ENCODE measurements around the gene GLIS1. TPM values are rescaled to one million over a fixed set of nuclear protein-coding genes. Genes with fewer than 3 reads are reported as not detected.

The GLIS1 gene
- total RNA-seq (0.05 TPM), polyA plus RNA-seq (0.59 TPM)
- long read RNA-seq, donor 1, result 0 reads
- long read RNA-seq, donor 2, result 0 reads
- long read RNA-seq, donor 3, result 0 reads
- long read RNA-seq, donor 4, result 0 reads
- long read RNA-seq, donor 5, result 0 reads
- long read RNA-seq, donor 6, result 0 reads
- long read RNA-seq, donor 7, result 0 reads
- long read RNA-seq, donor 8, result 0 reads
- long read RNA-seq, donor 9, result 0 reads
- long read RNA-seq, donor 10, result 0 reads

DNA sequence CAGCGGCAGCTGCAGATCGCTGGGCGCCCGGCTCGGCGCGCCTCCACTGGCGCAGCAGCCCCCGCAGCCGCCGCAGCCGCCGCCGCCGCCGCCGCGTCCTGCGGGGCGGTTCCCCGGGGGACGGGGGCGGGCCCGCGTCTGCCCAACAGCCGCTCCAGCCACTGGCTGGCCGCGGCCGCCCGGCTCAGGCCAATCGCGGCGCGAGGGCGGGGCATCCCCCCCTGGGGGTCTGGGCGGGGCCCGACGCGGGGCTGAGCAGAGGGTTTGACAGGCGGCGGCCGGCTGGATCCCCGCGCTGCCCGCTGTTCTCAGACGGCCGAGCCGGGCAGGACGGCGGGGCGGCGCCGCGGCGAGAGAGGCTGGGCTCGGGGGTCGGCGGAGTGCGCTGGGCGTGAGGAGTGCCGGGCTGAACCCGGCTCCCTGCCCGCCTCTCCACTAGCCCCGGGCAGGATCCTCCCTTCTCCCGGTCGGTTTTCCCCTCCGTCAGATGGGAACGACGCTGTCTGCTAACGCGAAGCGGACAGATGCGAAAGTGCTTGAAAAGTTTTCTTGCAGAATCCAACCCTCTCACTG lies at the start of gene GLIS1:
TSS of gene GLIS1 (minus strand) at position 56 of the 573 bp plus-strand sequence. CDS start 1,100 bp downstream, outside the sequence.
- no peaks in the 10 kb centered on the region for H3K36me3 ChIP-seq (ENCODE audit: control insufficient read depth in 2 of 2, insufficient read depth in 2 of 2, low read length in 1 of 2)
- H3K4me1 ChIP-seq (ENCODE audit: control insufficient read depth in 2 of 2, insufficient read depth in 2 of 2, low read length in 2 of 2), result peaks cover 10 to 11% of the 10 kb centered on the region in 2 donors
- H3K27ac ChIP-seq (ENCODE audit: low read depth in 1 of 2, low read length in 1 of 2), result no peak within 1 kb of the TSS
- H3K9me3 ChIP-seq (ENCODE audit: control insufficient read depth in 2 of 2, insufficient read depth in 1 of 2, low read length in 1 of 2), result no peaks in the 10 kb centered on the region
- peak within 1 kb of the TSS in 1 of 2 donors; percentile 54 for H3K4me3 ChIP-seq (ENCODE audit: low read length in 2 of 2)
- under 1% methylated on average over 73 of the region's 73 CpGs for WGBS
- peaks cover 61 to 78% of the 10 kb centered on the region in 2 donors for H3K27me3 ChIP-seq (ENCODE audit: control insufficient read depth in 2 of 2, insufficient read depth in 1 of 2, low read length in 1 of 2)
- DNase-seq (ENCODE audit: low read depth in 6 of 9, low spot score in 9 of 9), result peak in 8 of 9 donors; percentile 11 to 74 (median 44)

GRCh38 chr1:53787655-53788054 lies 48.7 kb upstream of the GLIS1 start:
- Histone ChIP-seq H3K36me3 (ENCODE audit: control insufficient read depth in 2 of 2, insufficient read depth in 2 of 2, low read length in 1 of 2) (peaks cover 23 to 45% of the 10 kb centered on the region in 2 donors), H3K27ac (ENCODE audit: low read depth in 1 of 2, low read length in 1 of 2) (no peak overlapping the region), H3K4me1 (ENCODE audit: control insufficient read depth in 2 of 2, insufficient read depth in 2 of 2, low read length in 2 of 2) (no peaks in the 10 kb centered on the region), H3K9me3 (ENCODE audit: control insufficient read depth in 2 of 2, insufficient read depth in 1 of 2, low read length in 1 of 2) (no peaks in the 10 kb centered on the region), H3K4me3 (ENCODE audit: low read length in 2 of 2) (no peak overlapping the region), H3K27me3 (ENCODE audit: control insufficient read depth in 2 of 2, insufficient read depth in 1 of 2, low read length in 1 of 2) (no peaks in the 10 kb centered on the region)
- 97% methylated on average over 3 of the region's 3 CpGs for WGBS
- DNase-seq (ENCODE audit: low read depth in 6 of 9, low spot score in 9 of 9), result no peak

DNA sequence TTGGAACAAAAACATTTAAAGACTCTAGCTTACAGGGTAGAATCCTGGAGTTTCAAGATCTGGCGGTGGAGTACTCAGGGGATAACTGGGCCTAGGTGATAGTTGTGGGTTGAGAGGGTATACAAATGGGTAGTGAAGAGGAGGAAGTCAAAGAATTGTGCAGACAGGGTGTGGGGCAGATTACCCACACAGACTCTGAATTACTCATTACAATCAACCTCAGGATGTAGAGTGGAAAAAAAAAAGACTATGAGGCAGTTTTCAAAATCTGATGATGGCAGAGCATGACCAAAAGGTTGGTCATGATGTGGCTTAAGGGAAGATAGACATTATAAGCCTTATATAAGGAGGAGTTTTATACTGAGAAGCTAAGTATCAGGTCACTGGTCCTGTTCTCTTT lies 44.1 kb upstream of the GLIS1 start:
- Histone ChIP-seq H3K9me3 (ENCODE audit: control insufficient read depth in 2 of 2, insufficient read depth in 1 of 2, low read length in 1 of 2) (no peaks in the 10 kb centered on the region), H3K36me3 (ENCODE audit: control insufficient read depth in 2 of 2, insufficient read depth in 2 of 2, low read length in 1 of 2) (peaks cover 17 to 49% of the 10 kb centered on the region in 2 donors), H3K4me1 (ENCODE audit: control insufficient read depth in 2 of 2, insufficient read depth in 2 of 2, low read length in 2 of 2) (no peaks in the 10 kb centered on the region), H3K4me3 (ENCODE audit: low read length in 2 of 2) (no peak overlapping the region), H3K27me3 (ENCODE audit: control insufficient read depth in 2 of 2, insufficient read depth in 1 of 2, low read length in 1 of 2) (no peaks in the 10 kb centered on the region), H3K27ac (ENCODE audit: low read depth in 1 of 2, low read length in 1 of 2) (no peak overlapping the region)
- WGBS, result 92% methylated on average over 1 of the region's 1 CpG
- no peak for DNase-seq (ENCODE audit: low read depth in 6 of 9, low spot score in 9 of 9)

GRCh38 chr1:53781654-53782053 lies 42.7 kb upstream of the GLIS1 start:
- Histone ChIP-seq H3K27ac (ENCODE audit: low read depth in 1 of 2, low read length in 1 of 2) (no peak overlapping the region), H3K27me3 (ENCODE audit: control insufficient read depth in 2 of 2, insufficient read depth in 1 of 2, low read length in 1 of 2) (no peaks in the 10 kb centered on the region), H3K36me3 (ENCODE audit: control insufficient read depth in 2 of 2, insufficient read depth in 2 of 2, low read length in 1 of 2) (peaks cover 16 to 50% of the 10 kb centered on the region in 2 donors), H3K4me1 (ENCODE audit: control insufficient read depth in 2 of 2, insufficient read depth in 2 of 2, low read length in 2 of 2) (no peaks in the 10 kb centered on the region), H3K4me3 (ENCODE audit: low read length in 2 of 2) (no peak overlapping the region), H3K9me3 (ENCODE audit: control insufficient read depth in 2 of 2, insufficient read depth in 1 of 2, low read length in 1 of 2) (no peaks in the 10 kb centered on the region)
- no peak for DNase-seq (ENCODE audit: low read depth in 6 of 9, low spot score in 9 of 9)
- 98% methylated on average over 3 of the region's 3 CpGs for WGBS

DNA sequence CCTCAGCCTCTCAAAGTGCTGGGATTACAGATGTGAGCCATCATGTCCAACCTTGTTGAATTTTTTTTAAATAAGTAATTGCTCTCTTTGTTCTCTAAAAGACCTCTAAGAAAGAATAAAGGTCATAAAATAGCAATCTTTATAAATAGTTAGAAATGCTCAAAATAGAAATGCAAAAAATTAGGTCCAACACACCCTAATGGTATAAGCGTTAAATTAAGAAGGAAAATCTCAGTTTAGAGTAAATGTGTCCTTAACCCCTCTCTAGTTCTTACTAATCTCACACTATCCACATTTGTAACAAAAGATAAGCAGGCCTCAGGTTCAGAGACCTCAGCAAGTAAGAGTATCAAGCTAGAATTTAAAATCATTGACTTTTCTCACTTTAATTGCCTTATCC lies 38.3 kb upstream of the GLIS1 start:
- WGBS, result 96% methylated on average over 1 of the region's 1 CpG
- peaks cover 7 to 31% of the 10 kb centered on the region in 2 donors for H3K36me3 ChIP-seq (ENCODE audit: control insufficient read depth in 2 of 2, insufficient read depth in 2 of 2, low read length in 1 of 2)

GRCh38 chr1:53771648-53772047 lies 32.7 kb upstream of the GLIS1 start:
- no peaks in the 10 kb centered on the region for H3K4me1 ChIP-seq (ENCODE audit: control insufficient read depth in 2 of 2, insufficient read depth in 2 of 2, low read length in 2 of 2)
- no peak for DNase-seq (ENCODE audit: low read depth in 6 of 9, low spot score in 9 of 9)
- H3K27ac ChIP-seq (ENCODE audit: low read depth in 1 of 2, low read length in 1 of 2), result no peak overlapping the region
- no peak overlapping the region for H3K4me3 ChIP-seq (ENCODE audit: low read length in 2 of 2)
- peaks cover 3 to 30% of the 10 kb centered on the region in 2 donors for H3K36me3 ChIP-seq (ENCODE audit: control insufficient read depth in 2 of 2, insufficient read depth in 2 of 2, low read length in 1 of 2)
- H3K9me3 ChIP-seq (ENCODE audit: control insufficient read depth in 2 of 2, insufficient read depth in 1 of 2, low read length in 1 of 2), result no peaks in the 10 kb centered on the region
- no peaks in the 10 kb centered on the region for H3K27me3 ChIP-seq (ENCODE audit: control insufficient read depth in 2 of 2, insufficient read depth in 1 of 2, low read length in 1 of 2)
- WGBS, result 96% methylated on average over 2 of the region's 2 CpGs

More for the DNA sequence above, 38.3 kb upstream of the GLIS1 start:
- Histone ChIP-seq H3K4me1 (ENCODE audit: control insufficient read depth in 2 of 2, insufficient read depth in 2 of 2, low read length in 2 of 2) (no peaks in the 10 kb centered on the region), H3K9me3 (ENCODE audit: control insufficient read depth in 2 of 2, insufficient read depth in 1 of 2, low read length in 1 of 2) (no peaks in the 10 kb centered on the region), H3K4me3 (ENCODE audit: low read length in 2 of 2) (no peak overlapping the region), H3K27me3 (ENCODE audit: control insufficient read depth in 2 of 2, insufficient read depth in 1 of 2, low read length in 1 of 2) (no peaks in the 10 kb centered on the region), H3K27ac (ENCODE audit: low read depth in 1 of 2, low read length in 1 of 2) (no peak overlapping the region)
- DNase-seq (ENCODE audit: low read depth in 6 of 9, low spot score in 9 of 9), result no peak

- no peak overlapping the region for H3K27ac ChIP-seq (ENCODE audit: low read depth in 1 of 2, low read length in 1 of 2)
- no peaks in the 10 kb centered on the region for H3K27me3 ChIP-seq (ENCODE audit: control insufficient read depth in 2 of 2, insufficient read depth in 1 of 2, low read length in 1 of 2)
- no peak overlapping the region for H3K4me3 ChIP-seq (ENCODE audit: low read length in 2 of 2)
- 99% methylated on average over 1 of the region's 1 CpG for WGBS
- no peaks in the 10 kb centered on the region for H3K4me1 ChIP-seq (ENCODE audit: control insufficient read depth in 2 of 2, insufficient read depth in 2 of 2, low read length in 2 of 2)
- no peak for DNase-seq (ENCODE audit: low read depth in 6 of 9, low spot score in 9 of 9)
- H3K36me3 ChIP-seq (ENCODE audit: control insufficient read depth in 2 of 2, insufficient read depth in 2 of 2, low read length in 1 of 2), result peaks cover 3 to 33% of the 10 kb centered on the region in 2 donors
- no peaks in the 10 kb centered on the region for H3K9me3 ChIP-seq (ENCODE audit: control insufficient read depth in 2 of 2, insufficient read depth in 1 of 2, low read length in 1 of 2)
These were observed 30.8 kb upstream of the GLIS1 start for GRCh38 chr1:53769780-53770179.

DNA sequence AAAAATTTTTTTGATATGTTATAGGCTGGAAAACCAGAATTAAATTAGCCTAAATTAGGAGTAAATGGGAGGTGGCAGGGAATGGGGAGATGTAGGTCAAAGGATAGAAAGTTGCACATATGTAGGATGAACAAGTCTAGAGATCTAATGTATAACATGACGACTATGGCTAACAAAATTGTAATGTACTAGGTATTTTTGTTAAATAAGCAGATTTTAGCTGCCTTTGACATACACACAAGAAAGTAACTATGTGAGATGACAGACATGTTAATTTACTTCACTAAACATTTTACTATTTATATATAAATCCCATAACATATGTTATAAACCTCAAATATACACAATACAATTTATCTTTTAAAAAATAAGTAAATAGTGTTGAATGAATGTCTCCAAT lies 30.2 kb upstream of the GLIS1 start:
- Histone ChIP-seq H3K9me3 (ENCODE audit: control insufficient read depth in 2 of 2, insufficient read depth in 1 of 2, low read length in 1 of 2) (no peaks in the 10 kb centered on the region), H3K36me3 (ENCODE audit: control insufficient read depth in 2 of 2, insufficient read depth in 2 of 2, low read length in 1 of 2) (peaks cover 3 to 33% of the 10 kb centered on the region in 2 donors), H3K4me1 (ENCODE audit: control insufficient read depth in 2 of 2, insufficient read depth in 2 of 2, low read length in 2 of 2) (no peaks in the 10 kb centered on the region), H3K27ac (ENCODE audit: low read depth in 1 of 2, low read length in 1 of 2) (no peak overlapping the region), H3K27me3 (ENCODE audit: control insufficient read depth in 2 of 2, insufficient read depth in 1 of 2, low read length in 1 of 2) (no peaks in the 10 kb centered on the region), H3K4me3 (ENCODE audit: low read length in 2 of 2) (no peak overlapping the region)
- WGBS, result 100% methylated on average over 1 of the region's 1 CpG
- DNase-seq (ENCODE audit: low read depth in 6 of 9, low spot score in 9 of 9), result no peak

- H3K36me3 ChIP-seq (ENCODE audit: control insufficient read depth in 2 of 2, insufficient read depth in 2 of 2, low read length in 1 of 2), result peaks cover 0 to 26% of the 10 kb centered on the region in 2 donors
- no peaks in the 10 kb centered on the region for H3K4me1 ChIP-seq (ENCODE audit: control insufficient read depth in 2 of 2, insufficient read depth in 2 of 2, low read length in 2 of 2)
- H3K27ac ChIP-seq (ENCODE audit: low read depth in 1 of 2, low read length in 1 of 2), result no peak overlapping the region
- WGBS, result 52% methylated on average over 3 of the region's 3 CpGs
- no peak overlapping the region for H3K4me3 ChIP-seq (ENCODE audit: low read length in 2 of 2)
- peak in 1 of 9 donors; percentile 6 for DNase-seq (ENCODE audit: low read depth in 6 of 9, low spot score in 9 of 9)
- H3K27me3 ChIP-seq (ENCODE audit: control insufficient read depth in 2 of 2, insufficient read depth in 1 of 2, low read length in 1 of 2), result no peaks in the 10 kb centered on the region
- no peaks in the 10 kb centered on the region for H3K9me3 ChIP-seq (ENCODE audit: control insufficient read depth in 2 of 2, insufficient read depth in 1 of 2, low read length in 1 of 2)
These were observed 28.0 kb upstream of the GLIS1 start for GRCh38 chr1:53766831-53767405.
